Trophoblast cell (in vitro differentiated cells and primary cell): ENCODE measurements around the gene GJB1. TPM values are rescaled to one million over a fixed set of nuclear protein-coding genes. Genes with fewer than 3 reads are reported as not detected.

Experiments used
- DNase-seq, 2 donors: peaks; one replicate each; pipeline ENCODE4 v3.0.0-alpha.2; 2016
- H2AFZ ChIP-seq: 2 replicates; pipeline ENCODE4 v1.6.1; 2013; ENCODE audit warnings: low read length, moderate library complexity, mild to moderate bottlenecking; ENCODE audit not compliant: insufficient read depth, poor library complexity
- H2AK5ac ChIP-seq: 2 replicates; pipeline ENCODE4 v1.6.1; 2013; ENCODE audit warnings: mild to moderate bottlenecking, low read length
- H2BK120ac ChIP-seq: 2 replicates; pipeline ENCODE4 v1.6.1; 2013; ENCODE audit warnings: low read length, mild to moderate bottlenecking, moderate library complexity; ENCODE audit not compliant: insufficient read depth, poor library complexity
- H2BK12ac ChIP-seq: 2 replicates; pipeline ENCODE4 v1.6.1; 2013; ENCODE audit warnings: mild to moderate bottlenecking, low read length, moderate library complexity
- H2BK5ac ChIP-seq: 2 replicates; pipeline ENCODE4 v1.6.1; 2013; ENCODE audit warnings: low read length, low read depth, moderate library complexity, mild to moderate bottlenecking; ENCODE audit not compliant: poor library complexity
- H3K14ac ChIP-seq: 2 replicates; pipeline ENCODE4 v1.6.1; 2013; ENCODE audit warnings: mild to moderate bottlenecking, low read length
- H3K18ac ChIP-seq: 2 replicates; pipeline ENCODE4 v1.6.1; 2013; ENCODE audit warnings: mild to moderate bottlenecking, low read length
- H3K23ac ChIP-seq: 2 replicates; pipeline ENCODE4 v1.6.1; 2013; ENCODE audit warnings: low read length
- H3K27ac ChIP-seq: 2 replicates; pipeline ENCODE4 v1.5.1; 2013; ENCODE audit warnings: low read depth, mild to moderate bottlenecking, inconsistent platforms, low read length, moderate library complexity
- H3K27me3 ChIP-seq: 2 replicates; pipeline ENCODE4 v1.6.1; 2013; ENCODE audit warnings: inconsistent platforms, mild to moderate bottlenecking, low read length, moderate library complexity; ENCODE audit not compliant: insufficient read depth
- H3K36me3 ChIP-seq, 2 experiments: 1 replicate in 1 of 2; 2 replicates in 1 of 2; pipeline ENCODE4 v1.6.1; 2013; ENCODE audit warnings: low read length in 2 of 2, mild to moderate bottlenecking in 2 of 2, moderate library complexity in 1 of 2; ENCODE audit not compliant: insufficient read depth in 2 of 2, control insufficient read depth in 1 of 2
- H3K4ac ChIP-seq: 2 replicates; pipeline ENCODE4 v1.6.1; 2013; ENCODE audit warnings: low read depth, mild to moderate bottlenecking, low read length, moderate library complexity
- H3K4me1 ChIP-seq, 2 experiments: 1 replicate in 1 of 2; 2 replicates in 1 of 2; pipeline ENCODE4 v1.6.1; 2013; ENCODE audit warnings: low read length in 2 of 2, mild to moderate bottlenecking in 2 of 2, moderate library complexity in 1 of 2; ENCODE audit not compliant: insufficient read depth in 2 of 2, control insufficient read depth in 1 of 2
- H3K4me2 ChIP-seq: 2 replicates; pipeline ENCODE4 v1.6.1; 2013; ENCODE audit warnings: inconsistent platforms, mild to moderate bottlenecking, low read length, moderate library complexity
- H3K4me3 ChIP-seq: 2 replicates; pipeline ENCODE4 v1.5.1; 2013; ENCODE audit warnings: mild to moderate bottlenecking, low read depth, low read length, inconsistent platforms
- H3K79me1 ChIP-seq: one replicate; pipeline ENCODE4 v1.6.1; 2013; ENCODE audit warnings: low read length
- H3K79me2 ChIP-seq: 2 replicates; pipeline ENCODE4 v1.6.1; 2013; ENCODE audit warnings: low read length, mild to moderate bottlenecking; ENCODE audit not compliant: control insufficient read depth, insufficient read depth, poor library complexity
- H3K9ac ChIP-seq: 2 replicates; pipeline ENCODE4 v1.6.1; 2013; ENCODE audit warnings: mild to moderate bottlenecking, low read length
- H3K9me3 ChIP-seq: 2 replicates; pipeline ENCODE4 v1.6.1; 2013; ENCODE audit warnings: low read depth, mild to moderate bottlenecking, control low read depth, inconsistent platforms, low read length; ENCODE audit not compliant: insufficient read depth
- H4K12ac ChIP-seq: 2 replicates; pipeline ENCODE4 v1.6.1; 2013; ENCODE audit warnings: low read depth, mild to moderate bottlenecking, low read length, moderate library complexity
- H4K8ac ChIP-seq: 2 replicates; pipeline ENCODE4 v1.6.1; 2013; ENCODE audit warnings: low read depth, mild to moderate bottlenecking, low read length, moderate library complexity
- H4K91ac ChIP-seq: one replicate; pipeline ENCODE4 v1.6.1; 2013; ENCODE audit warnings: low read depth, mild to moderate bottlenecking, low read length, moderate library complexity
- WGBS: extraction: QIAGEN DNeasy Blood & Tissue Kit; methylation state at CpG from one replicate; pipeline ENCODE4 v1.1.7; 2013; ENCODE audit warnings: missing lambda C conversion rate; ENCODE audit not compliant: insufficient read length, insufficient coverage; ENCODE audit errors: extremely low coverage; 5-methylcytosine and 5-hydroxymethylcytosine counted together
- polyA plus RNA-seq: library from polyadenylated mRNA; stranded (reverse); fragments of 200-250 nt; gene quantifications from 2 replicates; pipeline ENCODE4 v1.2.3, GENCODE V29; 2013

The GJB1 gene
- polyA plus RNA-seq, result not detected in 2 replicates

- H3K14ac ChIP-seq, result no peak within 1 kb of the TSS
- no peak within 1 kb of the TSS for H2BK5ac ChIP-seq
- no peak within 1 kb of the TSS for H3K27ac ChIP-seq
- H3K79me2 ChIP-seq, result no peaks in the 10 kb centered on the region
- H2BK120ac ChIP-seq, result no peak within 1 kb of the TSS
- no peak within 1 kb of the TSS for H4K12ac ChIP-seq
- no peak within 1 kb of the TSS for H4K8ac ChIP-seq
- H3K4me1 ChIP-seq, result no peaks in the 10 kb centered on the region
- no peak within 1 kb of the TSS for H2AFZ ChIP-seq
- H3K18ac ChIP-seq, result no peak within 1 kb of the TSS
- no peak for DNase-seq
- no peak within 1 kb of the TSS for H3K4me3 ChIP-seq
- no peak within 1 kb of the TSS for H2BK12ac ChIP-seq
- H3K23ac ChIP-seq, result no peak within 1 kb of the TSS
- no peaks in the 10 kb centered on the region for H3K27me3 ChIP-seq
- H3K79me1 ChIP-seq, result no peaks in the 10 kb centered on the region
- H3K9me3 ChIP-seq, result no peaks in the 10 kb centered on the region
- no peak within 1 kb of the TSS for H3K9ac ChIP-seq
- no peaks in the 10 kb centered on the region for H3K36me3 ChIP-seq
- no peak within 1 kb of the TSS for H3K4me2 ChIP-seq
- no peak within 1 kb of the TSS for H4K91ac ChIP-seq
- no peak within 1 kb of the TSS for H2AK5ac ChIP-seq
- no CpG with 5 or more reads among the region's 18 CpGs for WGBS
- H3K4ac ChIP-seq, result no peak within 1 kb of the TSS
Measured at GRCh38 chrX:71222929-71223328, at the start of gene GJB1. TSS of gene GJB1 (plus strand) at chrX:71223224. CDS start at chrX:71223708, 484 bp downstream.

- Histone ChIP-seq H3K14ac (no peak overlapping the region), H3K27ac (no peak overlapping the region), H3K4me1 (peaks cover 2% of the 10 kb centered on the region in 2 experiments), H2AK5ac (no peak overlapping the region), H3K79me1 (peaks cover 3% of the 10 kb centered on the region), H4K8ac (no peak overlapping the region), H2AFZ (no peak overlapping the region), H4K91ac (no peak overlapping the region), H3K9me3 (no peaks in the 10 kb centered on the region), H3K18ac (no peak overlapping the region), H3K36me3 (no peaks in the 10 kb centered on the region), H3K9ac (no peak overlapping the region), H2BK5ac (no peak overlapping the region), H3K27me3 (no peaks in the 10 kb centered on the region), H3K23ac (no peak overlapping the region), H2BK12ac (no peak overlapping the region), H3K4ac (no peak overlapping the region), H2BK120ac (no peak overlapping the region), H3K4me3 (no peak overlapping the region), H3K4me2 (no peak overlapping the region), H3K79me2 (no peaks in the 10 kb centered on the region), H4K12ac (no peak overlapping the region)
- WGBS, result no CpG with 5 or more reads among the region's 2 CpGs
- DNase-seq, result no peak
Measured at GRCh38 chrX:71173440-71173839, 49.6 kb upstream of the GJB1 start.

- no peak overlapping the region for H2AK5ac ChIP-seq
- H4K8ac ChIP-seq, result no peak overlapping the region
- no peak overlapping the region for H2BK120ac ChIP-seq
- H3K4me2 ChIP-seq, result no peak overlapping the region
- peaks cover 3% of the 10 kb centered on the region for H3K79me1 ChIP-seq
- no peaks in the 10 kb centered on the region for H3K27me3 ChIP-seq
- H3K36me3 ChIP-seq, result no peaks in the 10 kb centered on the region
- no peaks in the 10 kb centered on the region for H3K79me2 ChIP-seq
- H4K91ac ChIP-seq, result no peak overlapping the region
- H2BK12ac ChIP-seq, result no peak overlapping the region
- no peak overlapping the region for H3K4me3 ChIP-seq
- H3K14ac ChIP-seq, result no peak overlapping the region
- peaks cover 2% of the 10 kb centered on the region in 2 experiments for H3K4me1 ChIP-seq
- no peak overlapping the region for H3K23ac ChIP-seq
- H3K9me3 ChIP-seq, result no peaks in the 10 kb centered on the region
- no peak overlapping the region for H2BK5ac ChIP-seq
- no peak for DNase-seq
- H3K27ac ChIP-seq, result no peak overlapping the region
- H4K12ac ChIP-seq, result no peak overlapping the region
- no CpG with 5 or more reads among the region's 1 CpG for WGBS
- H3K18ac ChIP-seq, result no peak overlapping the region
- no peak overlapping the region for H3K4ac ChIP-seq
- no peak overlapping the region for H2AFZ ChIP-seq
- no peak overlapping the region for H3K9ac ChIP-seq
Measured at GRCh38 chrX:71174795-71175194, 48.2 kb upstream of the GJB1 start.

GRCh38 chrX:71175531-71175930 is 47.5 kb upstream of the GJB1 start:
- H3K9ac ChIP-seq, result no peak overlapping the region
- H3K9me3 ChIP-seq, result no peaks in the 10 kb centered on the region
- no CpG with 5 or more reads among the region's 5 CpGs for WGBS
- H2AFZ ChIP-seq, result no peak overlapping the region
- peak; percentile 75 to 85 for DNase-seq
- no peak overlapping the region for H2BK5ac ChIP-seq
- H3K79me1 ChIP-seq, result peaks cover 3% of the 10 kb centered on the region
- no peak overlapping the region for H4K12ac ChIP-seq
- no peaks in the 10 kb centered on the region for H3K79me2 ChIP-seq
- H2AK5ac ChIP-seq, result no peak overlapping the region
- H3K36me3 ChIP-seq, result no peaks in the 10 kb centered on the region
- no peak overlapping the region for H2BK12ac ChIP-seq
- no peak overlapping the region for H3K14ac ChIP-seq
- H3K4me1 ChIP-seq, result peaks cover 2% of the 10 kb centered on the region in 2 experiments
- no peak overlapping the region for H4K8ac ChIP-seq
- H2BK120ac ChIP-seq, result no peak overlapping the region
- no peak overlapping the region for H3K4ac ChIP-seq
- H3K4me2 ChIP-seq, result no peak overlapping the region
- no peak overlapping the region for H3K27ac ChIP-seq
- H3K23ac ChIP-seq, result no peak overlapping the region
- no peak overlapping the region for H3K18ac ChIP-seq
- H4K91ac ChIP-seq, result no peak overlapping the region
- no peaks in the 10 kb centered on the region for H3K27me3 ChIP-seq
- H3K4me3 ChIP-seq, result no peak overlapping the region
